A549 treated with CORT108297 at 1 μM for 4 hours (cell line): ENCODE data around the gene ZNF280C. TPM values are rescaled to one million over a fixed set of nuclear protein-coding genes. Genes with fewer than 3 reads are reported as not detected.

Source experiments
- total RNA-seq: library from RNA; stranded (reverse); fragments of 200-300 nt; extraction: Qiagen RNA extraction; gene quantifications from 5 replicates; pipeline ENCODE4 v1.2.3, GENCODE V29; 2022

Gene ZNF280C
- total RNA-seq, result 2.2 to 3.2 TPM (median 2.6 TPM) in 5 replicates

GRCh38 chrX:130268449-130269170, at the start of gene ZNF280C:
Gene ZNF280C (minus strand): TSS chrX:130268899. CDS start chrX:130260449, 8,450 bp downstream.

GRCh38 chrX:130171446-130172126, 97.1 kb downstream of the ZNF280C start, which contains the start of gene RAB33A:
Gene RAB33A (plus strand): TSS chrX:130171962. CDS start chrX:130172063, 101 bp downstream.

GRCh38 chrX:130165703-130166502, 102.8 kb downstream of the ZNF280C start, which contains the start of gene AIFM1:
Gene AIFM1 (minus strand): TSS chrX:130165841. CDS start chrX:130165656, 185 bp downstream.

Other genes with a start within 250 kb of the ZNF280C start
- gene ELF4, start 158.4 kb downstream of the ZNF280C start, total RNA-seq, result 28.9 to 32.5 TPM (median 31.1 TPM) in 5 replicates
- gene AIFM1, start 103.1 kb downstream of the ZNF280C start, total RNA-seq, result 67.7 to 73.8 TPM (median 73.0 TPM) in 5 replicates
- 0.10 to 0.31 TPM (median 0.20 TPM) in 5 replicates for gene RAB33A, start 96.9 kb downstream of the ZNF280C start, total RNA-seq
- gene SLC25A14, start 71.0 kb upstream of the ZNF280C start, total RNA-seq, result 15.9 to 19.6 TPM (median 17.6 TPM) in 5 replicates
- gene GPR119, start 116.8 kb upstream of the ZNF280C start, total RNA-seq, result not detected in 5 replicates
- 26.5 to 33.8 TPM (median 27.9 TPM) in 5 replicates for gene RBMX2, start 133.1 kb upstream of the ZNF280C start, total RNA-seq